ENCODE data around the gene POLR2L.

POLR2L gene

DNA sequence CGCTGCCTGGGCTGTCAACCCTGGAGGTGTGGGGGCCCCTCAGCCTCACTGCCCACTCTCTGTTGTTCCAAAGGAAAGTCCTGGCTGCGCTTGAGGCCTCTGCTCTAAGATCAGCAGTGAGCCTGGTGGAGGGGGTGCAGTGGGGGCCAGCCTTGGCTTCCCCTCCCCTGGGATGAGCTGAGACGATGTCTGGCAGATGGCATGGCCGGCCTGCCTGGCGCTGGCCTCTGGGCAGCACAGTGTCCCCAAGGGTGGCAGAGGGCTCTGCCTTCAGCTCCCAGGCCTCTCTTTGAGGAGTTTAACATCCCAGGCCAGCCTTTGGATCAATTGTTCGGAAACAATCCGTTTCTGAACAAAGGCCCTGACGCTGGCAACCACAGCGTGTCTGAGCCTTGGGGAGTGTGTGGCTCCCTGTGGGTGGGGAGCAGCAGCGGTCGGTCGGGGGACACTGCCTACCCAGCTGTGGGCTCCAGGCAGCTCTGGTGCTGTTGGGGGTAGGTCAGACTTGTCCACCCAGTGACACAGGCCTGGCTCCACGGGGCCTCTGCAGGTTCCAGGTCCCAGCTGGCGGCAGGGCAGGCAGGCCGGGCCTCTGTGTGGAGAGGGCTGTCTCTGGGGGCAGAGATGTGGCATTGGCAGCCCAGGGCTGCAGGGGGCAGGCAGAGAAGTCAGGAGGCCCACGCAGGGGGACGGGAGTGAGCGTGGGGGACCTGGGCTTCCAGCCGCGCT is 12.4 kb upstream of the POLR2L start:
- DNase-seq (ENCODE audit: low read depth): no peak

DNA sequence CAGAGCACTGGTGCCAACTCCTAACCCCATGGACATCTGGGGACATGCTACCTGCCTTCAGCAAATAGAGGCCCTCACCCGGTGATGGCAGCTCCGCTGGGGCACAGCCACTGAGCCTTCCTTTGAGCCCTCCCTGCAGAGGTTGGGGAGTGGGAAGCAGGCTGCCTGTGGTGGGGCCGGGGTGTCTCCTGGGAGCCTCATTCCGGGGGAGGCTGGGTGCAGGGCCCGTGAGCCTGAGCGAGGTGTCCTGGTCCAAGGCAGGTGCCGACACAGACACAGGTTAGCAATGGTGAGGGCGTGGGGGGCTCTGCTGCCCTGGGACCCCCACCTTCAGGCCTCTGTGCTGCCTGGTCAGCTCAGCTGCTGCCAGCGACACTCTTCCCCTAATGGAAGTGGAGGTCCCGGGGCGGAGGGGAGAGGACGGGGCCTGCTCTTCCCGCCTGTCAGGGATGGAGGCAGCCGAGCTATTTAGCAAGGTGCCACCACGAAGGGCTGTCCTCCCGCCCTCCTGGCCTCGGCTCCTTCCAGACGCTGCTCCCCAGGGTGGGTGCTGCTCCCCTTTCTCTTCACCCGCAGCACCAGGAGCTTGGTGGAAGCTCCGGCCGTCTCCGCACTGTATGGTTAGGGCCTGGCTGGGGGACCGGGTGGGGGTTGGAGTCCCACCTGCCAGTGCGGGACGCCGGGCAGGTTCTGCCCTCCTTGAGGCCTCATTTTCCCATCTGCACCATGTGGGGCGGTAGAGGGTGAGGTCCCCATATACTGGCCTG is 11.5 kb upstream of the POLR2L start:
- DNase-seq (ENCODE audit: low read depth): no peak

DNA sequence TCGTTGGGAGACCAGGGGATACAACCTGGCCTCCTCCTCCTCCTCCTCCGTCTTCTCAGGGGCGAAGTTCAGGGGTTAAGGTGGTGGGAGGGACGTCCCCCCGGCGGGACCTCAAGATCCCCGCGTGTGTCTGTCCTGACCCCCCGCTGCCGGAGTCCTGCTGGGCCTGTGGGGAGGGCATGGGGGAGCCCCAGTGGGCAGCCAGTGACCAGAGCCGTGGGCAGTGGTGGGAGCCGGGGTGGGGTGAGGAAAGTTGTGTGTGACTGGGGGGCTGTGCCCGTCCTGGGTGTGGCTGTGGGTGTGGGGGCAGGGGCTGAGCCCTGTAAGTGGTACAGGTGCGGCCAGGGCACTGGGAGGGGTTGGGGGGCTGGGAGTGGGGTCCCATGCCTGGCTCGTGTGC is 10.4 kb upstream of the POLR2L start:
- no peak for DNase-seq (ENCODE audit: low read depth)

DNA sequence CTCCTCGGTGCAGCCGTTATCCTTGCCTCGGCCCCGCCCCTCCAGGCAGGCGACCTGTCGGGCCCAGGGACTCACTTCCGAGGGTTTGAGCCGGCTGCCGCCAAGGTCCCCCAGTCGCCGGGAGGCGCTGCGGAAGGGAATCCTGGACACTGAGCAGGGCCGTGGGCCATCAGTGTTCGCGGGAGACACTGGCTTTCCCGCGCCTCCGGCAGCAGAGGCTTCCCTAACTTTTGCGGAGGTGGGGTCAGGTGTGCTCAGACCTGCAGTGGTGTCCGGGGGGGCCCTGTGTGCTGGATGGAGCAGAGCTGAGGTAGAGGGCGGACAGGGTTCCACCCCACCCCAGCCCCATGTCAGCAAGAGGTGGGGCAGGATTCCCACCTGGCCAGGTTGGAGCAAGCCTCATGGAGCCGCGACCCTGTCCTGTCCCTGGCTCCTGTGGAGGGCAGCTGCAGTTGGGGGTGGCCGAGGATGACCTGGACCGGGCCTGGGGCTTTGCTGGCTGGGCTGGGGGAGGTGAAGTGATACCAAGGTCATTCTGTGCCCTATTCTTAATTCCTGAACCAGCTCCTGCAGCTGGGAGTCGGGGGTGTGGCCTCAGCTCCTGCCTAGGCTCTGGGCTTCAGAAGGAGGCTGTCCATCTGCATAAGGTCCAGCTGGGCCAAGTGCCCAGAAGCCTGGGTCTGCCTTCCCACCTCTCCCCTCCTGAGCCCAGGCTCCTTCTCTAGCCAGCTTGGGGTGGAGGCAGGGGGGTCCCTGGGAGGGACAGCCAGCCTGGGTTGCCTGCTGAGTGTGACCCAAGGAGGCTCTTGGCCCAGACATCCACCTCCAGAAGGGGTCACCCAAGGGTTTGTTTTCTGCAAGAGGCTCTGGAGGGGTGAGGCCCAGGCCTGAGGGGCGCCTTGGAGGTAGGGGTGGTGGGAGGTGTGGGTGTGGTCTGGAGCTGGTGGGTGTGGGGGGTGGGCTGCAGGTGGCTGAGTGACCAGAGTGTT is 8.7 kb upstream of the POLR2L start:
- DNase-seq (ENCODE audit: low read depth): no peak

DNA sequence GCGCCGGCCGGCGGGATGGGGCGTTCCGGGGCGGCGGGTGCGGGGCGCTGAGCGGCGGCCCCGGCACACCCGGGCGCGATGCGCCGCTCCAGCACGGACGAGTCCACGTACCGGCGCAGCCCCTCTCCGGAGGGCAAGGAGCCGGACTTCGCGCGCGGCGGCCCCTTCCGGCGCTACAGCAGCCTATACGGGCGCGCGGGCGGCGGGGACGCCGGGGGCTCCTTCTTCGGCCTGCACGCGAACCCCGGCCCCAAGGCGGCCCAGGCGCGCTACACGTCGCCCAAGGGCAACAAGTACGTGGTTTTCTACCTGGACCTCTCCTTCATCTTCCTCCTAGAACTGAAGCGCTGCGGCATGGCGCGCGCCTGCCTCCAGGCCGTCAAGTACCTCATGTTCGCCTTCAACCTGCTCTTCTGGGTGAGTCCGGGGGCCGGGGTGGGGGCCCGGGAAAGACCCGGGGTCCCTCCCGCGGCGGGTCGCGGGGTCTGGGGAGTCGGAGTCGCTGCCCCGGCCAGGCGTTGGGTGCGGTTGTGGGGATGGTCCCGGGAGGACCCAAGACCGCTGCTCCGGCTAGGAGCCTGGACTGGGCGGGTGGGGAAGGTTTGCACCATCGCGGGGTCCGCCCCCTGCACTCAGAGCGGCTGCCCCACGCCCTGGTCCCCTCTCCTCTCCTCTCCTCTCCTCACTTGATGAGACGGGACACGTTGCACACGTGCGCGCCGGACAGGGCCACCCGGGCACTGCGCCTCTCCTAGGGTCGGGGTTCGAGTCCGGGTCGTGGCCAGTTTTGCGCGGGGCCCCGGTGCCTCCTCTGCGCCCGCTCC is 7.8 kb upstream of the POLR2L start:
- DNase-seq (ENCODE audit: low read depth): no peak

DNA sequence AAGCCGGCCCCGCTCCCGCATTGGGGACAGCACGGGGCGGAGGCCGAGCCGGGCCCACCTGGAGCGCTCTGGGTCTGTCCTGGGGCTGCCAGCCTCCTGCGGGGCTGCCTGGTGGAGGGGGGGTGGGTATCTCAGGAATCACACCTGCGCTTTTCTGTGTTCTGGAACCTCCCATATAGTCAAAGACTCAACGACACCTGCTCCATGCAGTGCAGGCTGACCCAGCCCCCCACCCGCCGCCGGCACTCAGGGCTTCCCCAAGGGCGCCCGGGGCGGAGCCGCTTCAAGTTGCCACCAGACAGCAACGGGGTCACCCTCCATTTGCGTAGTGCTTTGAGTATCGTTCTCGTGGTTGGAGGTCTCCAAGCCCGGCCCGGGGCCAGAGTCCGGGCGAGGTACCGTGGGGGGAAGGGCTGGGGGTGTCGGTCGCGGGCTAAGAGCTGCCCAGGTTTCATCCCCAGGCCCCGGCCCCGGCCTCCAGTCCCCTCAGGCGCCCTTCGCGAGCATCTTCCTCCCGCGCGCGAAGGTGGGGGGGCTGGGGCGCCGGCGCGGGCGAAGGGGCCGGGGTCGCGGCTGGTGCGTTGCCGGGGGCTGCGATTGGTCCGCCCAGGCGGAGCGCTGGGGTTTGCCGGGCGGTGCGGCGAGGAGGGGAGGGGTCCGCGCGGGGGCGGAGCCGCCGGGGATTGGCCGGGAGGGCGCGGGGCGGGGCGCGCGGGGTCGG is 6.9 kb upstream of the POLR2L start:
- no peak for DNase-seq (ENCODE audit: low read depth)

DNA sequence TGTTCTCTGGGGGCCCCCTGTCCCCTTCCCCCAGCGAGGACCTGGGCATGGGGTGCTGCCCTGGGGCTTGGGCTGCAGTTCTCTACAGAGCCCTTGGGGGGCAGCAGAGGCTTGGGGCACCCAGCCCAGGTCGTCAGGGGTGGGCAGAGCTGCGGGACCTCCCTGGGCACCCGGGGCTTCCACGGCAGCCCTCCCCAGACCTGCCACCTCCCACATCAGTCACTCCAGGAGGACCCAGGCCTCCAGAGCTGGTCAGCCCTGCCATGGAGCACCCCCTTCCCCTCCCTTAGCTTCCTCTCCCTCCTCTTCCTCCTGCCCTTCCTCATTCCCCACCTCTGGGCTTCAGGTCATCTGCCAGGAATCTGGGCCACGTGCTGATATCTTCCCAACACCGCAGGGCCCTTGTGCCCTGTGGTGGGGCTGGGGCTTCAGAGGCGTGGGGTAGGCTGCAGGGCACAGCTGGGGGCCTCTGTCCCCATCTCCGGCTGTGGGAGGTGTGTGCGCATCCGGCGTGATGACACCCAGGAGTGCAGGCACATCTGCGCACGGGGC is 6.1 kb upstream of the POLR2L start:
- peak; percentile 36 for DNase-seq (ENCODE audit: low read depth)

DNA sequence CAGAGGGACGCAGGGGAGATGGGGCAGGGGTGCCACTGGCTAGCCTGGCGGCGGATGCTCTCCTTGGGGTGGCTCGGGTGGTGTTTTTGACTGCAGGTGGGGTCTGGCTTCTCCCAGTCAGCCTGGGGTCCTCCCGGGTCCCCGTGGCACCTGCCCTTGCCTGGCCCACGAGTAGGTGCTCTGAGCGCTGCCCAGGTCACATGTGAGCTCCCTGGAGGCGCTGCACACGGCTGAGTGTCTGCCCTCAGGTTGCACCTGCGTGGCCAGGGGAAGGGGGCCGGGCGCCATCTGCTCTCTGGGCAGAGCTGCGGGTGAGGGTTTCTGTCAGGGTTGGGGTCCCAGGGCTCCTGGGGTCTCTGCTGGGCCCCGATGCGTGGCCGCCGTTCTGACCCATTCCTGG is 5.5 kb upstream of the POLR2L start:
- DNase-seq (ENCODE audit: low read depth): no peak

DNA sequence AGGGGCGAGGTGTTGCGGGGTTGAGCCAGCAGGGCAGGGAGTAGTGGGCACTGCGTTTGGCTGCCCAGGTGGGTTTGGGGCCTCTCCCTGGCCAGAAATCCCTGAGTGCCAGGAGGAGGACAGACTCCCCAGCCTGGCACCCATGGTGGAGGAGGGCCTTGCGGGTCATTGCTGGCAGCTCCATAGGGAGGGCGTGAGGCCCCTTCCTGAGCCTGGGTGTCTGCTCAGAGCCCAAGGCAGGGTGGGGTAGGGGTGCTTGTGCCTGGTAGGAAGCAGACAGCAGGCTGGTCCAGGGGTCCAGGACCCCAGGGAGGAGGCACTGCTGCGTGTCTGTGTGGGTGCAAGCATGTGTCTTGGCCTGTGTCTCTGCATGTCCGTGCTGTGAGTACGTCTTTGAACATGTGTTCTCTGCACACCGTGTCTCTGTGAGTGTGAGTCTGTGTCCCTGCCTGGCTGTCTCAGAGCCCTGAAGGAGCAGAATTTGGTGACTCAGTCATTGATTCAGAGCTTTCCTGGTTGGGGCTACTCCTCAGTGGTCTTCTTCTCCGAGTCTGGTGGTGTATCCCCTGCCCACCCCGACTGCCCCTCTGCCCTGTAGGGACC is 4.3 kb upstream of the POLR2L start:
- no peak for DNase-seq (ENCODE audit: low read depth)

DNA sequence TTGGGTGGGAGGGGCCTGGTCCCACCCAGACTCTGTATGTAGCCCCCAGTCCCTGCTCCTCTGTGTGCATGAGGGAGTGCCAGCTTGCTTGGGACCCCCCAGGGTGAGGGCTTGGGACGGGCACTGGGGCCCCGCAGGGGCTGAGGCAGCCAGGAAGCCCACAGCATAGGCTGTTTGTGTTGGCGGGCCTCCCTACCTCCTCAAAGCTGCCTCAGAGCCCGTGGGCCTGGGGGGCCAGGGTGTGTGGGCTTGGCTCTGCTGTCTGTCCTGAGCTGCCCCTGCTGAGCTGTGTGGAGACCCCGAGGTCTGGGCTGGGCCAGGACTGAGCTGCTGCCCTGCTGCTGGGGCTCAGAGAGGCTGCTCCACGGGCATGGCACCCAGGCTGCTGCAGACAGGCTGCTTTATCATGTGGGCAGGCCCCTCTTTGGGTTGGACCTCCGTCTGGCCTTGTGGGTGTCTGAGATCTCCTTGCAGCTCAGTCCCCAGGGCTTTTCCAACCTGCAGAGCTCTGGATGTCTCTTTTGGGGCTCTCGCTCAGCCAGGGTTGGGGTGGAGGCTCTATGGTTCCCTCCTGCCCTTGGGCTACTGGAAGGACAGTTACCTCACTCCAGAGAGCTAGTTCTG is 3.7 kb upstream of the POLR2L start:
- no peak for DNase-seq (ENCODE audit: low read depth)

DNA sequence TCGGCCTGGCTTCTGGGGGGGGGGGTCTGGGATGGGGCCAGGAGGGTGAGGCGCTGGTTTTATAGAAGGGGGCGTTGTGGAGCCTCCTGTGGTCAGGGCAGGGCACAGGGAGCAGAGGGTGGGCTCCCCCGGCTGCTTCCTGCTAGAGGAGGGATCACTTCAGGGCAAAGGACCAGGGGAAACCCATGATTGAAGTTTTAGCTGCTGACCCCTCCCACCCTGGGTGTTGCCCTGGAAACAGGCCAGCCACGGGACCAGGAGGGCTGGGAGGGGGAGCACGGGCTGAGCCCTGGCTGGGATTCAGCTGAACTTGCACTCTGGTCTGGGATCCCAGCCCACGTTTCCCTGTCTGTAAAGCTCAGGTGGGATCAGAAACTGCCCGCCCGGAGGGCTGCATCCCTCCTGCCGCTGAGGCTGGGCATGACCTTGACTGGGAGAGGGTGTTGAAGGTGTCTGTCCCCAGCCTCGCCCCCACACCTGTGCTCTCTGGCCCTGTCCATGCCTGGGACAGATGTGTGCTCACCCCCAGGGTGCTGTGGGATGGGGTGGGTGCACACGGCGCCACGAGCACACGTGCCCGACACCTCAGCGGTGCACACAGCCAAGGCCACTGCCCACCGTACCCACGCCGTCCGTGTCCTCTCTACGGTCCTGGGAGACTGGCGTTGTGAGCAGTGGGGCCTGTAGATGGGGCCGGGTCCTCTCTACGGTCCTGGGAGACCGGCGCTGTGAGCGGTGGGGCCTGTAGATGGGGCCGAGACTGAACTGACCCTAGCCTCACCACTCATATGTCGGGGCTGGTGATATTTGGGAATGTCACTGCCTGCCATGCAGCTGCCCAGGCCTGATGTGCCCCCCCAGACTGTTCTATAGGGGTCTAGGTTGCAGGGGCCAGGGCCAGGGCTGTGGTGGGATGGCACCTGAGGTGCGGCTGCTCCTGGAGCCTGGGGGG is 2.6 kb upstream of the POLR2L start:
- DNase-seq (ENCODE audit: low read depth): no peak

DNA sequence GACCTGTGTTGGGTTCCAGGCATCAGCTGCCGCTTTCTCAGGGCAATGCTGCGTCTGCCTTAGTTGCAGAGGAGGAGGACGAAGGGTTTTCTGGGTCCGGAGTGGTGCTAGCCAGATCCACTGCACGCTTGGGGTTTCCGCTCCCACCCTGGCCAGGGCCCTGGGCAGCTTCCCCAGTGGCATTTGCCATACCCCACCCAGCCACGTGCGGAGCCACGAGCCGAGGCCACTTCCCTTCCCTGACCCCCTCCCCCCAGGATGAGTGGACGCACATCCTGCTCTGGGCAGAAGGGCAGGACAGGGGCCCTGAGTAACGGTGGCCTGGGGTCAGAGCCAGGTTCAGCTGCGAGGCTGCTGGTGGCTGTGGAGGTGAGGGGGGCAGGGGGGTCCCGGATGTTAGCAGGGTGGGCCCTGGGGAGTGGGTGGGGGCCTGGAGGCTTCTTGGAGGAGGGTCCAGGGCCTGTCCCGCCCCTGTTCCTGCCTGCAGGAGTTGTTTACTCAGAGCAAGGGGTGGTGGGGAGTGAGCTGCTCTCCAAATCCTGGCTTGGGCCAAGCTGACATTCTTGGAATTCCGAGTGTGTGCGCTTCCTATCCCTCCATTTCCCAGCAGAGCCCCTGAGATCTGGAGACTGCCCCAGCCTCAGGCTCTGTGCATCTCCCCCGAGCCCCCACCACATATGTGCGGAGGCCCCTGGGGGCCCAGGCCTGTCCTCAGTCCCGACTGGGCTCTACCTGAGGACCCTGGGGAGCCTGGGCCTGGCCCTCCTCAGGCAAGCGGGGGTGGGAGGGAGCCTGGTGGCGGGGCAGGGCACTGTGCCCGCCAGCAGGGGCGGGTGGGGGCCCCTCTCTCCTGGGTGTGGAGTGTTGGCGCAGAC is 1.7 kb upstream of the POLR2L start:
- DNase-seq (ENCODE audit: low read depth): no peak

DNA sequence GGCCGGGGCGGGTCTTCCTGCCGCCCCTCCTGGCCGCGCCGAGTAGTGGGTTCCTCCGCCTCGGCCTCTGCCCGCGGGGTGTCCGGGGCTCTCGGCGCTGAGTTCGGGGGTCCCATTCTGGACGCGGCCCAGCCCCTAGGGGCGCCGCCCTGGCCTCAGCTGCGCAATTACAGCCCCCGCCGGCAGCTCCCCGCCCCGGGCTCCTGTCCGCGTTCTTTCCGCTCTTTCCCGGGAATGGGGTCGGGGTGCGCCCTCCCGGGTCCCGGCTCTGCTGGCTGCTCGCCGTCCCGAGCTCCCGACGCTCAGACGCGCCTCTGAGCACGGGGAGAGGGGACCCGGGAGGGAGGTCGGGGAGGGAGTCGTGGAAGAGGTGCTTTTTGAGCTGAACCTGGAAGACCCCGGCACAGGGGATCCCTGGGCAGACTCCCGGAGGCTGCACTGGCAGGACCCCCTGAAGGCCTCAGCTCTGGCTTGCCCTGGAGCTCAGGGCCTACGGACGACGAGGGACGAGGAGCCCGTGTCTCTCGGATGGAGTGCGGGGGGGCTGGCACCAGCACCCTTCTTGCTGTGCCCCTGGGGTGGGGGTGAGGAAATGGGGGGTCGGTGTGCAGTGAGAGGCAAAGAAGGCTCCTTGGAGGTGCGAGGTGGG is 881 bp upstream of the POLR2L start:
- DNase-seq (ENCODE audit: low read depth): no peak

DNA sequence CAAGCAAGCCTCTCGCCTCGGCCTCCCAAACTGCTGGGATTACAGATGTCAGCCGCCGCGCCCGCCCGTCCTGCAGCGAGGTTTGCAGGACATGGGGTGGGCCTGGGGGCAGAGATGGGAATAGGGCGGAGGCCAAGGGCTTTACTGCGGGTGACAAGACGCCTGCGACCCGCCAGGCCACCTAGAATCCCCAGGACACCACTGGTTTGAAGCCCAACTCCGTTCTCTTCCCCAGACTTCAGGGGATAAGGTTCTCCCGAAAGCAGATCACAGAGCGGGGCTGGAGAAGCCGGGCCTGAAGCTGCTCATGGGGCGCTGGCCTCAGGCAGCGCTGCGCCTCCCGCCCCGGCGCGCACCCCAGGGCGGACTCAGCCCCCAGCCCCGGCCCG is 354 bp downstream of the POLR2L start:
- no peak for DNase-seq (ENCODE audit: low read depth)

DNA sequence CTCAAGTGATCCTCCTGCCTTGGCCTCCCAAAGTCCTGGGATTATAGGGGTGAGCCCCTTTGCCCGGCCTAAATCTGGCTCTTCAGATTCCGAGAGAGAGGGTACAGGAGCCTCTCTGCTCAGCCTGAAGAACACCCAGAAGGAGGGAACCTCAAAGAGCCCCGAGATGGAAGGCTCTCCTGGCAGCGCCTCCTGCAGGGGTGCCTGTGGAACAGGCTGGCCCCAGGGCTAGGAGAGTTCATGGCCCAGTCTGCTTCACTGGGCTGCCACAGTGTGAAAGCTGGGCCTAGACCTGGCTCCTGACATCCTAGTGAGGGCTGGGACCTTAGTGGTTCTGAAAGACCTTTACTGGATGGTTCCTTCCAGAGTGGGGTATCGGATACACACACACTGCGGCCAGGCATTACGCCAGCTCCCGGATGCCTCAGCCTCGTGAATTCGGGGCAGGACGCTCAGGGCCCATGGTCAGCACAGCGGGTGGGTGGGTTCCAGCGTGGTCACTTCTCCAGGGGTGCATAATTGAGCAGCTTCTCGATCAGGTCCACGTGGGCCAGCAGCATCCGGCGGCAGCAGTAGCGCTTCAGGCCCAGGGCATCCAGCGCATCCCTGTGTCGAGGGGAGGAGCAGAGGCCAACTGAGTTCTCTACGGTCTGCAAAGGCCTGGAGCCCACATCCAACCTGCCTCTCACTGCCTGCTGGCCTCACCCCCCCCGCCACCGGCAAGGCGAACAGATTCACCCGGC is 2.3 kb downstream of the POLR2L start:
- DNase-seq (ENCODE audit: low read depth): no peak

DNA sequence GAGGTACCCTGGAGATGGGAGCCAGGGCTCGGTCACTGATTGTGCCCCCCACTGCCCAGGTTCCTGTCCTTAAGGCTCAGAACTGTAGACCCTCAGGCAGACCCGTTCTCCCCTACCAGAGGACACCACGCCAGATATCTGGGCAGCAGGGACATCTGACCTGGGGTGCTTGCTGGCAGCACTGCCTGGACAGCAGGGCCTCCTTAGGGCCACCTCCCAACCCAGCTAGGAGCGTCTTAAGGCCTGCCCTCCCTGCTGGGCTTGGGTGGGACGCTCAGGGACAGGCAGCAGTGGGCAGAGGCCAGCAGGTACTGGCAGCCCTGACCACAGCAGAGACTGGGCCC is 3.1 kb downstream of the POLR2L start:
- no peak for DNase-seq (ENCODE audit: low read depth)
